DMS153 (cell line): Measurements from ENCODE around the gene TMEM178A.
"Not testable (repeated sequence)": the region's sequence is repeated elsewhere in the genome, so short reads cannot be mapped to it uniquely, and the experiment has no call there.

ENCODE experiments used
- DNase-seq: peaks from one replicate; lab custom pipeline; 2025; lab: John Stamatoyannopoulos, UW

Gene TMEM178A

GRCh38 chr2:39648580-39648979, 17.1 kb upstream of the TMEM178A start:
- no peak for DNase-seq

- peak; percentile 50 for DNase-seq
Measured at GRCh38 chr2:39649511-39649910, 16.2 kb upstream of the TMEM178A start.

GRCh38 chr2:39650468-39650867, 15.2 kb upstream of the TMEM178A start:
- no peak for DNase-seq

DNA sequence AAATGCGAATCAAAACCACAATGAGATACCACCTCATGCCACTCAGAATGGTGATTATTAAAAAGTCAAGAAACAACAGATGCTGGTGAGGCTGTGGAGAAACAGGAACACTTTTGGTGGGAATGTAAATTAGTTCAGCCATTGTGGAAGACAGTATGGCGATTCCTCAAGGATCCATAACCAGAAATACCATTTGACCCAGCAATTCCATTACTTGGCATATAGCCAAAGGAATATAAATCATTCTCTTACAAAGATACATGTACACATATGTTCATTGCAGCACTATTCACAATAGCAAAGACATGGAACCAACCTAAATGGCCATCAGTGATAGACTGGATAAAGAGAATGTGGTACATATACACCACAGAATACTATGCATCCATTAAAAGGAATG, 9.5 kb upstream of the TMEM178A start:
- DNase-seq: not testable (repeated sequence)

- no peak for DNase-seq
Measured at GRCh38 chr2:39657287-39657937, 8.3 kb upstream of the TMEM178A start.

GRCh38 chr2:39658371-39658770, 7.3 kb upstream of the TMEM178A start:
- DNase-seq: no peak

DNA sequence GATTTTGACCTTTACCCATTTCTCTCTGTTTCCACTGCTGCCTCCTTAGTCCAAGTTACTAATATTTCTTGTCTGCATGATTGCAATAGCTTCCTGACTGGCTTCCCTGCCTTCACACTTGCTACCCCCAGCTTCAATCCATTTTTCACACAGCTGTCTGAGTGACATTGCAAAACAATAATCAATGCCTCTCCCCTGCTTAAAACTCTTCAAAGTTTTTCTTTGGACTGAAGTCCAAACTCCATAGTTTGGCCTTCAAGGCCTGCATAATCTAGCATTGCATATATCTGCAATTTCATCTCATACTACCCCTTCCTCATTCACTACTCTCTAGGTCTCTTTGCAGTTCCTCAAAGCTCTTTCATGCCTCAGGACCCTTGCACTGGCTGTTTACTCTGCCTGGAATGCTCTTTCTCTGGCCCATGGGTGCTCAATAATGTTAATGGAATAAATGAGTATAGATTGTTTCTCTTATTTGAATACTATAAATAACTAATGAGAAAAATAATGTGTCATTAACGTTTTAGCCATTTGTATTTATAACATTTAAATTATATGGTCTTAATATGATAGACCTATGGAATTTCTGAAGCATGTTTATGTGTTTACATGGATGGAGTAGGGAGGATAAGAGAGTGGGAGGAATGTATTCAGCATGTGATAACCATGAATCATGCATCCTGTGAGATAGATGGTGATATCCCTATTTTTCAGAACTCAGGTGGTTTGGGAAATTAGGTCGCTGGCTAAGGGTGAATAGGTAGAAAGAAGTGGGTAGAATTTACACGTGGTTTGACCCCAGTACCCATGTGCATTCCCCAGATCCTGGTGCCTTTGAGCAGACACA, 5.7 kb upstream of the TMEM178A start:
- DNase-seq: no peak

GRCh38 chr2:39660612-39661236, 5.0 kb upstream of the TMEM178A start:
- no peak for DNase-seq

- no peak for DNase-seq
Measured at GRCh38 chr2:39661826-39662225, 3.9 kb upstream of the TMEM178A start.

- no peak for DNase-seq
Measured at GRCh38 chr2:39663187-39663930, 2.4 kb upstream of the TMEM178A start.

DNA sequence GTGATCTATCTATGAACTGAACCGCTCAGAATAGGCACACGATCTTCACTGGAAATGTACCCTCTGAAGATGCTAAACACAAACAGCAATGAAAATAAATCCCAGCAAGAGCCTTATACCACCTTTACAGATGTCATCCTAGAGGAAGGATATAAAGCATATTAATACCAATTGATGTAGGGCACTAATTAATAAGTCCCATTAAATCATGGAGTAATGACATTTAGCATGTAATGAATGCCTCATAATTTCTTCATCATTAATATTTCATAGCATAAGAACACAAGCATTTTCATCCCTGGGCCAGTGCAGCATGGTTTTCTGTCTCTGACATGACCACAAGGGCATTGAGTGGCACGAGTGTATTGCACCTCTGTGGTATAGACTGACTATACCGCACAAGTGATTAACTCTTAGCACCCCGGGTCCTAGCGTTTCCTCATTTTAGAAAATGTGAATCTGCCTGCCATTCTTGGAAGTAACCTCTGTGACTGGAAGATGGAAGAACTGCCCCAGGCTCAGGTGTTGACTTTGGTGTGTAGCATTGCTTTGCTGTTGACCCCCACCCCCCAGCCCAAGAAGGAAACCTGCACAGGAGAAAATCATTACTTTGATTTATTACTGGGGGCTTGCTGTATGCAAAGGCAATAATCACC, 1.4 kb upstream of the TMEM178A start:
- no peak for DNase-seq

- DNase-seq: no peak
Measured at GRCh38 chr2:39664888-39665591, 677 bp upstream of the TMEM178A start.

- no peak for DNase-seq
Measured at GRCh38 chr2:39666491-39667101, 879 bp downstream of the TMEM178A start.

GRCh38 chr2:39667104-39667885, 1.6 kb downstream of the TMEM178A start:
- no peak for DNase-seq

GRCh38 chr2:39667886-39668276, 2.2 kb downstream of the TMEM178A start:
- no peak for DNase-seq

DNA sequence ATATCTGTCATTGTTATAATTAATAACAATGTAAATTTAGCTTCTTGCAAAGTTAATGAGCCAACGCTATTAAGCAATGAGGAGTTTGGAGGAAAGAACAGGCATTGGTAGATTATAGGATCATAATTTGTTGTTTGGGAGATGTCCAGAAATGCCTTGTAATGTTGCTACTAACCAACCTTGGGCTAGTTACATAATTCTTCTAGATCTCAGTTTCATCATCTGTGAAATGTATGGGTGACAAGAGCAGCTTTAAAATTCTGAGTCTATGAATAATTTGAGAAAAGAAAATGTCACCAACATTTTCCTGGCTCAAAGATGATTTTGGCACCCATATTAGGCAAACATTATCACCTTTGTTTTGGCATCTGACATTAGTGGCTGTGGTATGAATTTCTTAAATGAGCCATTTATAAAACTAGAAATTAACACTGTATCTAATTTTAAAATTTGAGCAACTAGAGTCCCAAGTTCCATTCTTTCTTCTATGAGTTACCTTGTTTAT, 2.9 kb downstream of the TMEM178A start:
- DNase-seq: no peak

GRCh38 chr2:39671604-39672003, 5.9 kb downstream of the TMEM178A start:
- no peak for DNase-seq

GRCh38 chr2:39673018-39673417, 7.3 kb downstream of the TMEM178A start:
- no peak for DNase-seq

GRCh38 chr2:39676342-39676741, 10.6 kb downstream of the TMEM178A start:
- no peak for DNase-seq

GRCh38 chr2:39678170-39678569, 12.5 kb downstream of the TMEM178A start:
- no peak for DNase-seq
